GM12864 (cell line): ENCODE measurements around the gene TRPC3.
A peak's percentile ranks its signal among the peaks of the same experiment; 100 is the strongest.

ENCODE experiments used
- DNase-seq: peaks from one replicate; pipeline ENCODE4 v3.0.0-alpha.2; 2011; ENCODE audit warnings: low read depth
- H3K4me3 ChIP-seq: 2 replicates; pipeline ENCODE4 v1.5.1; 2011; ENCODE audit warnings: mild to moderate bottlenecking, low read depth, low read length, control low read depth
- TF ChIP-seq, protein P1 (sequence below): IDR thresholded peaks from 2 replicates; pipeline ENCODE4 v1.5.1; 2011; ENCODE audit warnings: low read depth, mild to moderate bottlenecking, moderate library complexity, low read length, control low read depth, inconsistent platforms; ENCODE audit errors: missing control alignments

Gene TRPC3

DNA sequence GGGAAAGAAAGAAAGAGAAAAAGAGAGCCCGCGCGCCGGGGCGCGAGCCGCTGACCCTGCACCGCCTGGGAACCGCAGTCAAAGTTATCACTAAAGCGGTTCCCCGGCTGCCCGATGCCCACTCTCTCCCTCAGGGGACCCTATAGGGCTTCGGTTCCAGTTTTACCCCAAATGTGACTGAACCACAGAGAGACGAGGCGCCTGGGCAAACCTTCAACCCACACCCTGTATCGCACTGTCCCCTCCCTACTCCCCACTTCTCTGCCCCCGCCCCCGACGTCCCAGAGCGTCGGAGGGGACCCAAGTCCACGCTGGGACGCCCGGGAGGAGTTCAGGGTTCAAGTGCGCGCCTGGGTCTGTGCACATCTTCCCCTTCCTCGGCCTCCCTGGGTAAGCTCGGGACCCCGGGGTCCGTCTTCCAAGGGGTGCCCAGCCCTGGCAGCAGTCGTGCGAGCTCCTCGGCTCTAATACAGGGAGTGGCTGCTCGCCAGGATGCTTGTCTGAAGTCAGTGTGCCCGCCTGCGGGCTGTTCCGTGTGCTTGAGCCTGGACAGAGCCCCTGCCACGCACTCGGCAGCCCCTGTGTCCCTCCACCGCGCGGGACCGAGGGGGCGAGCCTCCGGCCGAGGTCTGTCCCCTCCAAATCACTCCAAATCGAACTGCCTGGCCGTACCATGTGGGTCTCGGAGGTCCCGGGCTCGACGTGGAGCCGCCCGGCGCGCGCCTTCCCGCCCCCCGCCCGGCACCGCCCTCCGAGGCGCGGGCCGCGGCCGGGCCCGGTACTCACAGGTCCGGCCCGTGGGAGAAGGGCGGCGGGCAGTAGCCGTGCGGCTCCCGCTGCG lies 960 bp downstream of the TRPC3 start:
- DNase-seq: no peak
- TF ChIP-seq, protein P1, sequence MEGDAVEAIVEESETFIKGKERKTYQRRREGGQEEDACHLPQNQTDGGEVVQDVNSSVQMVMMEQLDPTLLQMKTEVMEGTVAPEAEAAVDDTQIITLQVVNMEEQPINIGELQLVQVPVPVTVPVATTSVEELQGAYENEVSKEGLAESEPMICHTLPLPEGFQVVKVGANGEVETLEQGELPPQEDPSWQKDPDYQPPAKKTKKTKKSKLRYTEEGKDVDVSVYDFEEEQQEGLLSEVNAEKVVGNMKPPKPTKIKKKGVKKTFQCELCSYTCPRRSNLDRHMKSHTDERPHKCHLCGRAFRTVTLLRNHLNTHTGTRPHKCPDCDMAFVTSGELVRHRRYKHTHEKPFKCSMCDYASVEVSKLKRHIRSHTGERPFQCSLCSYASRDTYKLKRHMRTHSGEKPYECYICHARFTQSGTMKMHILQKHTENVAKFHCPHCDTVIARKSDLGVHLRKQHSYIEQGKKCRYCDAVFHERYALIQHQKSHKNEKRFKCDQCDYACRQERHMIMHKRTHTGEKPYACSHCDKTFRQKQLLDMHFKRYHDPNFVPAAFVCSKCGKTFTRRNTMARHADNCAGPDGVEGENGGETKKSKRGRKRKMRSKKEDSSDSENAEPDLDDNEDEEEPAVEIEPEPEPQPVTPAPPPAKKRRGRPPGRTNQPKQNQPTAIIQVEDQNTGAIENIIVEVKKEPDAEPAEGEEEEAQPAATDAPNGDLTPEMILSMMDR: no peak
- H3K4me3 ChIP-seq: peak overlapping the region; percentile 54

DNA sequence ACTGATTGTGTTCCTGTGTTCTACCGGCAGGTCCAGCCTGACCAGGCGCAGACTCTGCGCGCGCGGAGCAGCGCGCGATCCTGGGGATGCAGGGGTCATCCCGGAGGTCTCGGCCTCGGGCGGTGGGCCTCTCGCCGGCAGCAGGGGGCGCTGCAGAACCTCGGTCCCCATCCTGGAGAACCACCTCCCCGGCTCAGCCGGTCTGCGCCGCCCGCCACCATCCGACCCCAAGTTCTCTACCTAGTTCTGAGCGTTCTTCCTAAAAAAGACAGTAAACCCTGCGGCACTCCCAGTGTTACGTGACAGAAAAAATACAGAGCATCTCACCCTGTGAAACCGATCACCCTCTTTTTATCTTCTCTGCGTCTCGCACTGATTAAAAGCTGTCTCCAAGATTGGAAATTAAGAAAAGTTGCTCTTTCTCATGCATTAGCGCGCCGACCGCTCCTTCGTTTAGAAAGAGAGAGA lies 1.6 kb downstream of the TRPC3 start:
- DNase-seq: peak; percentile 15
- H3K4me3 ChIP-seq: peak overlapping the region; percentile 54
- TF ChIP-seq, protein P1: peak; percentile 83

DNA sequence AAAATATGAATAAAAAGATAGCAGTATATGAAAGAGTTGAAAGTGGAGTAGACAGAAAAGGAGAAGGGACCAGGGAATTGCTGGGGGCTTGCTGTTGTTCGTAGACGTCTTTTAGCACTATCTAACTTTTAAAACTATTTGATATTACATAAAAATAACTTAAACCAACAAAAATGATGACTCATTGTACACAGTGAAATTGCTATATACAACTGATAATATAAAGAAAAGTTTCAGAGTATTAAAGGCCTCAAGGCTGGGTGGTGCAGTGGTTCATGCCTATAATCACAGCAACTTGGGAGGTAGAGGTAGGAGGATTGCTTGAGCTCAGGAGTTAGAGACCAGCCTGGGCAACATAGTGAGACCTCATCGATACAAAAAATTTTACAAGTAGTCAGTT lies 5.2 kb downstream of the TRPC3 start:
- no peak overlapping the region for H3K4me3 ChIP-seq
- TF ChIP-seq, protein P1: no peak
- no peak for DNase-seq

DNA sequence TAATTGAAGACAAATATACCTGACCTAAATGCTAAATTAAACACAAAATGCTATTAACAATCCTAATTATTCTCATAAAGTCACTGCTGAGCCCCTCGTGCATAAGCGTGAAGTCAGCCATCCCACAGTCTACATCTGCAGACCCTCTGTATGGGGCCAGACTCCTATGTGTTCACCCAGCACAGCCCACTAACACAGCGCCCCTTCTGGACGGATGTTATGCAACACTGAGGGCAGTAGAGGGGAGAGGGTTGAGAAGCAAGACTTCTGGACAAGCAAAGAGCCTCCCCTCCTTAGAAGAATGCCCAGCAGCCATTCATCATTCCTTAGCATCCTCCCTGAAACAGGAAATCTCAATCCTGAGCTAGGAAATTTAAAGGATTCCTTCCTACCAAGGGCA lies 7.9 kb downstream of the TRPC3 start:
- TF ChIP-seq, protein P1: peak; percentile 73
- no peak for DNase-seq
- H3K4me3 ChIP-seq: no peak overlapping the region

DNA sequence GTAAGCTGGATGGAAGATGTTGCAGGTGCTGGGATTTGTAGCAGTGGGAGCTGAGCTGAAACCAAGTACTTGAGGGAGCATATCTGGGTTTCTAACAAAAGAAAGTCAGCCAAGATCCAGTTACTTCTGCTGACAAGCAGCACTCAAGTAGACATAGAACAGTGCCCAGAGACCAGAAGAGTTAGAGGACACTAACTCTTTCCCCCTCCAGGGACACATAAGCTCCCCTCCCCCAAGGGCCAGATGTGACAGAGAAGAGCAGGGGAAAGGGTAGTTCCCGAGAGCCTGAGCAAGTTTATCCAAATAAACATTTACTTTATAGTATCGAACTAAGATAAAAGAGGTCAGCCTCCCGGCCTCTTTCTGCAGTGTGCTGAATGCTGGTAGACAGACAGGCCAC lies 12.2 kb downstream of the TRPC3 start:
- no peak overlapping the region for H3K4me3 ChIP-seq
- TF ChIP-seq, protein P1: no peak
- DNase-seq: no peak

DNA sequence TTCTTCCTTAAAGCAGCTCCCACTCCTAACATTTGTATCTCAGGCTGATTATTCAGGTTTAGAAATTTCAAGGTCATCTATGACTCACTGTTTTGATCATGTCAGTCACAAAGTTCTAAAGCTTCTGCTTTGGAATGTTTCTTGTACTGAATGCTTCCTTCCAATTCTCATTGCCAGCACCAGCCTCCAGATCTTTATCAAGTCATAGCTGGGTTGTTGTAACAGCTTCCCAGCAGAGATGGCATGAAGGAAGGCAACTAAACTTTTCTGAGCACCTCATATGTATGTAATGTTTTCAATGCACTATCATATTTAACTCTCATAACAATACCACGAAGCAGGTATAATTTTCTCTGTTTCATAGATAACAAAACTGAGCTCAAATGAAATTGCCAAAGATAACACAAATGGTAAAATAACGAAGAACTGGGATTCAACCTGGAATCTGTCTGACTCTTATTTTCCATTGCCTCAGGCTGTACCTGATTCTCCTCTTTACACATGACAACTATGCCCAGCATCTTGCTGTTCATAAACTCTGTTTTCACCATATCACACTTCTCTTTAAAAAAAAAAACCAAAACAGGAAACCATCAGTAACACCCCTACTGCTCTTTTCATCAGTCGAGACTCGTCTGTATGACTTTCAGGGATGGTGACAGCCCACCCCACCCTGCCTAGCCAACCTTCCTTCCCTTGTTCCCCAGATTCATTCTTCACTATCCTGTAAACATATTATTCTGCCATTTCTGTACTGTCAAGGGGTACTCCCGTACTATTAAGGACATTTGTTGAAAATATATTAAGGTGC lies 13.4 kb downstream of the TRPC3 start:
- DNase-seq: no peak
- H3K4me3 ChIP-seq: no peak overlapping the region
- TF ChIP-seq, protein P1: no peak
